Stimulated activated CD8-positive, alpha-beta memory T cell treated with anti-CD3 and anti-CD28 coated beads, Interleukin-7, amount 100 ng/mL, for 48 hours (primary cell): ENCODE results near the gene CAB39.
A peak's percentile ranks its signal among the peaks of the same experiment; 100 is the strongest.

Experiments used
- DNase-seq, 2 donors: peaks; one replicate each; pipeline ENCODE4 v3.0.0-alpha.2; 2020; ENCODE audit warnings: low read depth in 1 of 2; ENCODE audit errors: extremely low read depth in 1 of 2

Gene CAB39

DNA sequence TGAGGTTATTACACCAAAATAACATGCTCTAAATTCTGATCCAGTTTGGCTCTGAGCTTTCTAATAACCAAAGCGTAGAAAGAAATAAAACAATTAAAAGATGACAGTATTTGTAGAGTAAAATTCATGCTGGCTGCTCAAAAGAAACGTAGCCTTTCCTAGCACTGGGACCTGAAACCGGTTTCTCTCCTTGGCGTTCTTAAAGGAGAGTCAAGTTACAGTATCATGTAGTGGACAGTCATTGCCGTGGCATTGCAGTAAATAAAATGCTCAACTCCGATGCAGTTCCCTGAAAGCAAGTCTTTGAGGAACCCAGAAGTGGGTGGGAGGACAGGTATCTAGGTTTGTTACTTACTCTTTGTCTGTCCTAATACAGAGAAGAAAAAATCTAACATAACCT lies 99.4 kb downstream of the CAB39 start:
- no peak for DNase-seq

DNA sequence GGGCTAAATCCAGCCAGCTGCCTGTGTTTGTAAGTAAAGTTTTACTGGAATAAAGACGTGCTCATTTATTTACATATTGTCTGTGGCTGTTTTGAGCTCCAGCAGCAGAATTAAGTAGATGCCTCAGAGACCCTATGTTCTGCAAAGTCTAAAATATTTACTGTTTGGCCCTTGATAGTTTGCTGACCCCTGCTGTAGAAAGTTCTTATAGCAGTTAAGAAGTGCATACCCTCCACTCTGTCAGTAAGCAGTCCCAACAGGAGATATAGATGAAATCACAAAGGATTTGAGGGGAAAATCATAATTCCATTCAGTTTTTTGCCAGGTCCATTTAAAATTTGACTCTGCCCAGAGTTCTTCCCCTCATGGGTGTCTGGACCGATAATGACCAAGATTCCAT lies 102.0 kb downstream of the CAB39 start:
- DNase-seq: no peak

DNA sequence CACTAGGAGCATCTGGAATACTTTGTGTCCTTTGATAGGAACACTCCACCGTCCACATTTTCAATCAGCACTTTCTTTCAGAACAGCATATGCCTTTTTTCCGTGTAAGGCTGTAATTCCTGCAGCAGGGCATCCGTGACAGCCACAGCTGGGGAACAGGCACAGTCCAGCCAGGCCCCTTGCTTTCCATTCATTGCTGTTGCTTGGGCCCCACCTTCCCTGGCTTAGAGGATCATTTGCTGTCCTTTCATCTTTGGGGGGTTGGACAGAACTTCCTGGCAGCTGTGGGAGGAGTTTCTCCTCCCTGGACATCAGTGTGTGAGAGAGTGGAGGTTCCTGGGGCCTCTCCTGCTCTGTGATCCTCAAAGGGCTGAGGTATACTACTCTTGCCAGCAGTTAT lies 102.4 kb downstream of the CAB39 start:
- DNase-seq: no peak

DNA sequence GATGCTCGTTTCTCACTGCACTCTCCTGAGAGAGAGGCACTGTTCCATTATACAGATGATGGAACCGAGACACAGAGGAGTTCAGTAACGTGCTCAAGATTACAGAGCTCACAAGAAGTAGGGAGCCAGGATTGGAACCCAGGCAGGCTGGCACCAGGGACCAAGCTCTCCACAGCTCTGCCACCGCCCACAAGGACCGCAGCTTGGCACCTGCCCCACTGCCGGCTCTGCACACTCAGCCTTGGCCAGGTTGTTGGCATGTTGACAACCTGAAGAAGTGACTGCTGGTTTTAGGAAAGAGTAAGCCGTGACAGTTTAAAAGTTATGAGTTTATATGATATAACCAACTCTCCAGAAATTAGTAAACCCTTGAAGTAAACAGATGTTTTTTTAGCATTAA lies 104.1 kb downstream of the CAB39 start:
- DNase-seq: no peak

DNA sequence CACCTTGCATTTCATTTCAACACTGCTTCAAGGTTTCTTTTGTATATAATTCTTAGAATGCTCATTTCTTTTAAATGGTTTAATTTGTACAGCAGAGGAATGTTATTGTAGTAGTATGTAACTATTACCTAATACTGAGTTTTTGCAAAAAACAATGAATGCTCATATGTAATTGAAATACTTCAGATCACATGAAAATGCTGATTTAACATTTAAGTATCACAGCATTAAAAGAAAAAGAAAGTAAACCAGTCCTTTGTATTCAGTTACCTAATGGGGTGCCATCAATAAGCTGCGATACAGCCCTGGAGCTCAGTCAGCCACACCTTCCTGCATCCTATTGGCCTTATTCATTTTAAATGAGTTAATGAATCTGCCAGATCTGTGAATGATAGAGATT lies 106.8 kb downstream of the CAB39 start:
- no peak for DNase-seq

DNA sequence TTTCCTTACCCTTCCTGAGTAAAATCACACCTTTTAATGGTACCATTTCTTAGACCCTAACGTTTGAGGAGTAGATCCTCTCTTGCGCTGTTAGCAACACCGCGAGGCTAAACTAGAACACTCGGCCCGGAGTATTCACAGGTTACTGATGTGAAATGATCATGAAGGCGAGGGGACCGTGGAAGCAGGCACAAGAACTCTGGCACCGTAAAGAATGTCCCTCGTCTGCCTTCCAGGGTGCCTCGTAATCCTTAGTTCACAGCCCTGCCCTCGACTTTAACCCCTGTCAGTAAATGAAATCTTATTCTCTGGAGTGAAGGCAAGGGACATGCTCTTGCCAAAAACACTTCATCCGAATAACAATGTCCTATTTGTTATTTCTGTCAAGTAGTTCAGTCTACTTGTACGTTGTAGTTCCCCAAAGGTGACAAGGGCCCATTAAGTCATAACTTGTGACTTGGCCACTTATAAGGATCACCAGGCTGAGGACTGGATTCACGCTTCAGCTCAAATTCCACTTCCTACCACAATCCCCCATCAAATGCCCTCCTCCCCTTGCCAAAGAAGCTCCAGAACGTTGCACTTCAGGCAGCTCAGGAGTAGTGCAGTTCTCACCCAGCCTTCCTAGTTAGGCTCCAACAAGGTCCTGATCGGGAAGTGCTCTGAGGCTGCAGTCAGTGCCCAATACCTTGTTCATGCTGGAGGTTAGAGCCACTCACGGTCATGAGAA lies 108.8 kb downstream of the CAB39 start:
- DNase-seq: no peak

DNA sequence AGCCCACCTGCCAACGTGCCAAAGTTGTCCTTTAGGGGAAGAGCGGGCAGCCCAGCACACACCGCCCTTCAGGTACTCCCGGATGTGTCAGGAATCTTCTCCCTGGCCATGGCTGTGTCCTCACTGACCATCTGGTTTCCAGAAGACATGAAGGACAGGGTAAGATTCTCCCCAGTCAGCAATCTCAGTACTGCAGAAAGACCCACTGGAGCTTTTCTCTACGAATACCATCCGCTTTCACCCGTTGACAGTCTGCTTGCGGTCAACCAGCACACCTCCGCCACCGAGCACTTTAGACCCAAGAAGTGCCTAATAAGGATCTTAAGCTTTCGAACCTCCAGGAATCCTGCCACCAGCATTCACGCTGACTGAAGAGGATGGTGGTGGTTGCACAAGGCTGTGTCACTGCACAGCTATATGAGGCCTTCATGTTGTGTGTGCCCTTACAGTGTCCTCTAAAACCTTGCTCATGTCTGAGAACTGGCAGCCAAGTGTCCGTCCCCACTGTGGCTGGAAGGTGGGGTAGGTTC lies 109.4 kb downstream of the CAB39 start:
- DNase-seq: no peak

DNA sequence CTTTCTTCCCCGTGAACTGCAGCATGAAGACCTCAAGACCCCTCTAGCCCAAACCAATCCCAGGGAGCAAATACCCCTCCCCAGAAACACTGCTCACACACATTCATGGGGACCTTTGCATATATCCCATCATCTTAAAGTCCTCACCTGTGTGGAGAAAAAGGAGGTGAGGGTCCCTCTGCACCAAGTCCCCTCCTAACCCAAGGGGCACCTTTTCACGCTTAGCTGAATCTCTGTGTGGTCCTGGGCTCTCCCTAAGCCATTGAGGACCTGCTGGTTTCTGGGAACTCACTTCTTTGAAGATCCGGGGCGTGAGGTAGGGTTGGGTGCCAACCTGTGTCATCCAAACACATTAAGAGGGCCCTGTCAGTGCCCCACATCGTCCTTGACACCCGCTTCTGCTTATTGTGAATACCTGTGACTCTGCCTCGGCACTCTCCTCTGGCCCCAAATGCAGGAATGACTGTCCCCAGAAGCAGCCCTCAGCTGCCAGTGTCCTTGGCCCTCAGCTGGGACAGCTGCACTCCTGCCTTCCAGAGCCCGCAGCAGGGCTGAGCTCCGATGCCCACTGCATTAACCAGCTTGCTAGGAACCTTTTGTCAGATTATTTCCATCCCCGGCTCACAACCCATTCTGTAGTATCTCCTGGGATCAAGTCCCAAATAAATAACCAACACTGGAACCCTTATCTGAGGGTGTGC lies 110.8 kb downstream of the CAB39 start:
- no peak for DNase-seq

DNA sequence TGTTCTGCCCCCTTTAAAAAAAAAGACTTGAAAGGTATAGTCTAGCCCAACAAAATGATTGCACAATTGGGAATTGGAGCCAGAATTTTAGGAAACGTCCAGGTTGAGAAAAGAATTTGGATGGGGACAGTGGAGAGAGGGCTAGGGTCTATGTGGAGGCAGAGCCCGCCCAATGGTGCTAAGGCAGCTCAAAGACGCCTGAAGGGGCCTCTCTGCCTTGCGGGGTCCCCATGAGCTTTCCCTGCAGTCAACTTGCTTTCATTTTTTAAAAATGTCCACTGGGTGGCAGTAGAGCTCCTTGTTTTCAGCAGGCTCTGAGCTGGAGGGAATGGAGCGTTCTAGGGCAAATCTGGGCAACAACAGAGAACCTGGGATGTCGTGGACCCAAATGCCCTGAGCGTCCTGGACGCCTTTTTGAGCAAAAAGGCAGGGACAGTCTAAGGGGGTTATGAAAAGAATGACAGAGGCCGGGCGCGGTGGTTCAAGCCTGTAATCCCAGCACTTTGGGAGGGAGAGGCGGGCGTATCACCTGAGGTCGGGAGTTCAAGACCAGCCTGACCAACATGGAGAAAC lies 111.8 kb downstream of the CAB39 start:
- DNase-seq: peak in 1 of 2 donors; percentile 30

DNA sequence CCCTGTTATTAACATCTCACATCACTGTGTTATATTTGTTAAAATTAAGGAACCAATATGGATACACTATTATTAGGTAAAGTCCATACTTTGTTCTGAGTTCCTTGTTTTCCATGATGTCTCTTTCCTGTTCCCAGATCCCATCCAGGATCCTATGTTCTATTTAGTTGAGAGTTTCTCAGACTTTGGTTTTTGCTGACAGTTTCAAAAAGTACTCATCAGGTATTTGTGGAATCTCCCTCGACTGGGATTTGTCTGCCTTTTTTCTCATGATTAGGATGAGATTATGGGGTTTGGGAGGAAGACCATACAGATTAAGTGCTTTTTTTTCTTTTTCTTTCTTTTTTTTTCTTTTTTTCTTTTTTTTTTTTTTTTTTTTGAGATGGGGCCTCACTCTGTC lies 112.7 kb downstream of the CAB39 start:
- no peak for DNase-seq

DNA sequence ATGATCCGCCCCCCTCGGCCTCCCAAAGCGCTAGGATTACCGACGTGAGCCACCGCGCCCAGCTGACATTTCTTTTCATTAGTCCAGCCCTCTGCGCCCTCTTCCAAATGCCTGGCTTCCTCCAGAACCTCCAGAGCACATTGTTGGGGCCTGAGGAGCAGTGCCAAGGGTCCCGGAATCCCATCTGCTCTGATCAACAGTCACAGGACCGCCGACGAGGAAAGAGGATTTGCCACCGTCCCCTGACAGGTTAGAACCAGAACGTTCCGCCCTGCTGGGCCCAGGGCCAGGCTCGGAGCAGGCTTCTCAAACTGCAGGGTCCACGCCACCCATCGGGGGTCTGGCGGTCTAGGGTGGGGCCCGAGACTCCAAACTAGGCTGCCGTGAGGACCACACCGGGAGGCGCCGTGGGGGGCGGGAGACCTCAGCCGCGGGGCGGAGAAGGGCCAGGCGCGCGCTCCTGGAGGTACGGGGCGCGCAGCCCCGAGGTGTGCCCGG lies 115.2 kb downstream of the CAB39 start:
- DNase-seq: no peak

DNA sequence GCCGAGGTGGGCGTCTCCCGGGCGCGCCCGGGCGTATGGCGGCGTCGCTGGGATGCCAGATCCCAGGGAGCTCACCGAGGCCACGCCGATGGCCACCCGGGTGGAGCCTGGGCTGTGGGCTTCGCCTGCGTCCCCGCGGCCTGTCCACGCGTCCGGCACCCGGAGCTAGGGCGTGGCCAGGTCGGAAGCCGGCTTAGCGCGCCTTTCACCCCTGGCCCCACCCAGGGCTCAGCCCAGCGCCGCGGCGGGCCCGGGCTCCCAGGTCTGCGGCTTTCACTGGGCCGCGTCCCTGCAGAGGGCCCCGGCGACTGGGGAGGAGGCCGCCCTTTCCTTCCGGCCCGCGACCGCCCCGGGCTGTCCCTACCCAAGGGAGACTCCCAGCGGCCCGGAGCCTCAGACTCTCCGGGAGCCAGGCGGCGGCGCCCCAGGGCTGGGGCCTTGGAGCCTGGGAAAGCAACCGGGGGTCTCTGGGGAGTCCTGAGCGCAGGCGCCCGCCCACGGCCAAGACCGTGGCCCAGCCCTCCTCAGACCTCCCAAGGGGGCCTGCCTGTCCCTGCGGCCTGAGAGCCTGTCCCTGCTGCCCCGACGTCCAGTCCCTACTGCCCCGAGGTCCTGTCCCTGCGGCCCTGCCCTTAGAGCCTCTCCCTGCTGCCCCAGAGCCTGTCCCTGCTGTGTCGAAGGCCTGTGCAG lies 115.8 kb downstream of the CAB39 start:
- DNase-seq: no peak

DNA sequence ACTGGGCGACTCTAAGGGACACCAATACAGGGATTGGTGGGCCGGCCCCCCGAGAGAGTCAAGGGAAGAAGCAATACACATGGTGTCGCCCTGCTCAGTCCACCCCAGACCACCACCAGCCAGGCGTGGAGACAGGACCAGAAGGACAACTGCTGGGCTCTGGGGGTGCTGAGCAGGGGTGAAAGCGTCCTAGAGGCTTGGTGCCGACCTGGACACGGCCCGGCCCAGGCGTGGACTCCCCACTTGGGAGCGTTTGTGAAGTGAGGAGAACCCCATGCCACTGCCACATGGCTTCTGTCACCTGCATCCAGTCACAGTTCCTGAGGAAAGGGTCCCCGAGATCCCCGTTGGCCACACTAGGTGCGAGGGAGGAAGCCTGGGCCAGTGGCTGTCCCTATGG lies 116.7 kb downstream of the CAB39 start:
- no peak for DNase-seq

DNA sequence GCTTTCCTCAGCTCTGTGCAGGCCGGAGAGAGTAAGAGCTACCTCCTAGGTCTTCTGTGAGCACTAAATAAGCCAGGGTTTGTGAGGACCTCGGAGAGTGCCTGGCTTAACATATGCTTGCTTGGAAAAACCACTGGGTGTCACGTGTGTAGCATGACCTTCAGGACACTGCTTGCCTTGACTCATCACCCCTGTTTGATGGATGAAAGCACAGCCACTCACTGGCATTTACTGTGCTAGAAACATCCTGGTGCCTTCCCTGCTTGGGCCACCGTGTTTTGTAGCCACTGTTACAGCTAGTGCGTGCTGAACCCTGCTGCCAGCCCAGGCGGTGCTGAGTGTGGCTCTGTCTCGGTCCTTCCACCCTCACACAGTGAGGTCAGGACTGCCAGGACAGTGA lies 117.3 kb downstream of the CAB39 start:
- no peak for DNase-seq

DNA sequence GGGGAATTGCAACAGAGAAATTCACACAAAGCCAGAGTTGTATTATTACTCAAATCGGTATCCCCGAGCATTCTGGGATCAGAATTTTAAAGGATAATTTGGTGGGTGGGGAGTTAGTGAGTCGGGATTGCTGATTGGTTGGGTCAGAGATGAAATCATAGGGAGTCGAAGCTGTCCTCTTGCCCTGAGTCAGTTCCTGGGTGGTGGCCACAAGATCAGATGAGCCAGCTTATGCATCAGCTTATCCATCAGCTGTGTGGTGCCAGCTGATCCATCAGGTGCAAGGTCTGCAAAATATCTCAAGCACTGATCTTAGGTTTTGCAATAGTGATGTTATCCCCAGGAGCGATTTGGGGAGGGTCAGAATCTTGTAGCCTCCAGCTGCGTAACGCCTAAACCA lies 117.8 kb downstream of the CAB39 start:
- peak in 1 of 2 donors; percentile 33 for DNase-seq

DNA sequence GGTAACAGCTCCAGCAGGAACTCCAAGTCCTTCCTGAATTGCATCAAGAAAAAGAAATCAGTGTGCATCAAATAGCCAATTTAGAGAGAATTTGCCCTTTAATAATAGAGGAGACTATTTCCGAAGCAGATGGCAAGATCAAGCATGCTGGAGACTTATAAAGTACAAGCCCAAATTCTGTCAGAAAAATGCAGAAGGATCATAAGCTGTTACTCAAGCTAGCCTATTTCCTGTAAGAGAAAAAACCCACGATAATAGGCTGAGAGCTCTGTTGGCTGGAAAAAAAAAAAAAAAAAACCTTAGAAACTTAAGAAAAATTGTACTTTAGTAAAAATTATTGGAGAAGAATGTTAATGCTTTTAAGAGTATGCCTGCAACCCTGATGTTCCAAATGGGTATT lies 127.7 kb downstream of the CAB39 start:
- no peak for DNase-seq

DNA sequence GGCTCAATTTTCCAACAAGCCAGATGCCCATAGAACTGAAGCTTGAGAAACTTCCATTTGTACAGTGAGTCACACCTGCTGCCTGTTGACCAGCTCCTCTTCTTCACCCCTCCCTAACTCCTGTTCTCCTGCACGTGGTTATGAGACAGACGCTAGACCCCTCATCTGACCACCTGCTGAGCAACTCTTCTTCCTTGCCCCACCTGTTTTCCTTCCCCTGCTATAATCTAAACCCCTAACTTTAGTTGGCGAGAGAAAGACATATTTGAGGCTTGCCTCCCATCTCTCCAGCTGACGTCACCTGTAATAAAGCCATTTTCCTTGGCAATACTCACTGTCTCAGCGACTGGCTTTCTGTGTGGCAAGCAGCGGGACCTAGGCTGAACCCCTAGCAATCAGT lies 129.8 kb downstream of the CAB39 start:
- DNase-seq: no peak

DNA sequence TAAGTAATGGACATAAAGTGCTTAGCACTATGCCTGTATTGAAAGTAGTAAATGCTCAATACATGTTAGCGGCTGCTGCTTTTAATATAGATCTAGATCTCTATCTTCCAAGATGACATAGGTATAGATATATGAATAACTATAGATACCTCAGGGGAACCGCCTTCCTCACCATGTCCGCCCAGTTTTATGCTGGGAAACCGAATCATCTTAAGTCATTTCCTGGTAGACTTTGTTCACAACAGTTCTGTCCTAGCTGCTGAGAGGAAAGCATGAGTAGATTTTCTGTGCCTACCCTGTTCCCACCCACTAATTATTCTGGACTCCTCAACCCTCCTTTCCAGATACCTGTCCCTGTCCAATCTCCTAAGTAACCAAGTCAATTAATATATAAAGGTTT lies 130.5 kb downstream of the CAB39 start:
- DNase-seq: no peak

DNA sequence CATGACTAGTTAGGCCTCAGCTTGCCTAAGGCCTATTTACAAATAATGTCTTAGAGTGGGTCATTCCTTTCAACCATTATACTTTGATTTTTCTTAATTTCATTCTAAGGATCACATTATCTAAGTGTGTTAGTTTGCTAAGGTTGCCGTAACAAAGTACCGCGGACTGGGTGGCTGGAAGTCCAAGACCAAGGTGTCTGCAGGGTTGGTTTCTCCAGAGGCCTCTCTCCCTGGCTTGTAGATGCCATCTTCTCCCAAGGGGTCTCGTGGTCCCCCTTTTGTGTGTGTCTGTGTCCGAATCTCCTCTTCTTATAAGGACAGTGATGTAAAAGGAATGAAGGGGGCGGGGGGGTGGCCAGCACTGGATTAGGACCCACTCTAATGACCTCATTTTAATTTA lies 133.7 kb downstream of the CAB39 start:
- DNase-seq: no peak

DNA sequence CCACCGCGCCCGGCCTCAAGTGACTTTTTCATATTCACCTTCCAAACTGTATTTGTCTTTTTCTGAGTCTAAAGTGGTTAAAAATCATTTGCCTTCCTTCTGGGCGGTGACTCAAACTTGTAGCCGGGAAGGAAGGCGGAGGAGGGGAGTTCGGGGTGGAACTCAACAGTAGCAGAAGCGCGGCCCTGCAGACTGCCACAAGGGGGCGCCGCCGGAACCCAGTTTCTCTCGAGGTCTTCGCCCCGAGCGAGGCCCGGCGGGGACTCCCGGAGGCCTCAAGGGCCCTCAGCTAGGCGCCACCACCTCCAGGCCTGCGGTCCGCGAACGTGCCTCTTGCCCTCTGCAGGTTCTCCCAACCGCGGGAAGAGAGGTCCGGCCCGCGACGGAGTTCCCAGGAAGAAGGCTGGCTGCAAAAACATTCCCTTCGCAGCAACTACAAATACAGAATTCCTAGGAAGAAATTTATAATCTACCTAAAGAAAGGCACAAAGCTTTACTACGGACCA lies 135.3 kb downstream of the CAB39 start:
- DNase-seq: peak; percentile 86 to 89
